GM12878 (cell line): ENCODE results near the gene THBS1. TPM values are rescaled to one million over a fixed set of nuclear protein-coding genes. Genes with fewer than 3 reads are reported as not detected.

ENCODE experiments used
- ATAC-seq: fragments of 200-7000 bp; cut with Tn5 transposase; 3 replicates; pipeline ENCODE4 v1.9.1; 2020; ENCODE audit warnings: mild to moderate bottlenecking, moderate library complexity
- BruUV-seq: library from RNA; stranded (reverse); fragments of 400-500 nt; replicated peaks from 2 replicates; lab custom pipeline; 2021; lab: Mats Ljungman, UMichigan
- CTCF ChIA-PET: fragments of 300-600 bp; sonication (Branson Sonifier 250); formaldehyde crosslinking; extraction: SDS; loops from one replicate; lab custom pipeline; 2021; ENCODE audit warnings: inconsistent platforms; lab: Yijun Ruan, JAX
- POLR2A ChIA-PET: fragments of 350-600 bp; formaldehyde crosslinking; extraction: SDS; loops from one replicate; lab custom pipeline; 2021; ENCODE audit warnings: inconsistent platforms; lab: Charles Lee
- RAD21 ChIA-PET: fragments of 300-600 bp; sonication (Branson Sonifier 250); formaldehyde crosslinking; loops from one replicate; lab custom pipeline; 2023; ENCODE audit warnings: antibody characterized with exemption; ENCODE audit not compliant: unreplicated experiment; lab: Charles Lee
- SMC1A ChIA-PET: fragments of 300-600 bp; sonication (Branson Sonifier 250); formaldehyde crosslinking; loops from one replicate; lab custom pipeline; 2023; ENCODE audit not compliant: unreplicated experiment, uncharacterized antibody; lab: Charles Lee
- DNase-seq: peaks from one replicate; pipeline ENCODE4 v3.0.0-alpha.2; 2011; ENCODE audit warnings: low read depth, low spot score
- FAIRE-seq: peaks from 3 replicates; lab custom pipeline; 2011; peaks lifted over from hg19 to GRCh38; lab: Jason Lieb, UNC
- H2AFZ ChIP-seq: 2 replicates; pipeline ENCODE4 v1.6.0; 2011; ENCODE audit warnings: low read depth, low read length, control low read depth; ENCODE audit not compliant: control insufficient read depth
- H3K27ac ChIP-seq: 2 replicates; pipeline ENCODE4 v1.5.1; 2011; ENCODE audit warnings: control low read depth; ENCODE audit not compliant: control insufficient read depth, insufficient read depth
- H3K27me3 ChIP-seq, 2 experiments: replicated peaks in 1 of 2; 2 replicates each; pipeline versions ENCODE4 v1.6.0 to v1.6.1; 2011; ENCODE audit warnings: low read length in 1 of 2; ENCODE audit not compliant: control insufficient read depth in 2 of 2, insufficient read depth in 2 of 2
- H3K36me3 ChIP-seq, 2 experiments: 2 replicates each; pipeline ENCODE4 v1.5.1; 2011; ENCODE audit warnings: low read length in 1 of 2; ENCODE audit not compliant: control insufficient read depth in 2 of 2, insufficient read depth in 2 of 2
- H3K4me1 ChIP-seq: 2 replicates; pipeline ENCODE4 v1.6.1; 2011; ENCODE audit warnings: mild to moderate bottlenecking, low read length, moderate library complexity, mixed read lengths; ENCODE audit not compliant: control insufficient read depth, insufficient read depth
- H3K4me2 ChIP-seq: 2 replicates; pipeline ENCODE4 v1.6.0; 2011; ENCODE audit warnings: control low read depth; ENCODE audit not compliant: control insufficient read depth, insufficient read depth
- H3K4me3 ChIP-seq: fragments of 200-600 bp; sonication (generic); 2 replicates; pipeline ENCODE4 v1.5.1; 2016
- H3K79me2 ChIP-seq: 2 replicates; pipeline ENCODE4 v1.6.0; 2011; ENCODE audit warnings: low read length; ENCODE audit not compliant: control insufficient read depth, insufficient read depth
- H3K9ac ChIP-seq: 2 replicates; pipeline ENCODE4 v1.8.0; 2011; ENCODE audit warnings: low read length, control low read depth, mixed read lengths; ENCODE audit not compliant: control insufficient read depth, insufficient read depth
- H3K9me3 ChIP-seq: replicated peaks from 3 replicates; pipeline ENCODE4 v1.5.1; 2011; ENCODE audit warnings: mild to moderate bottlenecking, low read length; ENCODE audit not compliant: control insufficient read depth, insufficient read depth
- H4K20me1 ChIP-seq: 2 replicates; pipeline ENCODE4 v1.6.0; 2011; ENCODE audit not compliant: control insufficient read depth, insufficient read depth
- CBX5 ChIP-seq: sonication (generic); IDR thresholded peaks from 2 replicates; pipeline ENCODE4 v1.6.1; 2016; ENCODE audit warnings: low read depth, moderate library complexity, mild to moderate bottlenecking, inconsistent platforms
- CREB1 ChIP-seq: IDR thresholded peaks from 2 replicates; pipeline ENCODE4 v1.6.1; 2012; ENCODE audit warnings: low read depth, mild to moderate bottlenecking, inconsistent platforms
- FOS ChIP-seq: IDR thresholded peaks from 3 replicates; pipeline ENCODE4 v1.6.1; 2011; ENCODE audit warnings: borderline replicate concordance; ENCODE audit not compliant: insufficient read length; ENCODE audit errors: extremely low read depth
- HCFC1 ChIP-seq: fragments of 150-350 bp; IDR thresholded peaks from 2 replicates; pipeline ENCODE4 v1.6.1; 2014; ENCODE audit warnings: low read length
- HDAC6 ChIP-seq: fragments of 200-600 bp; sonication (generic); IDR thresholded peaks from one replicate; pipeline ENCODE4 v1.8.0; 2017; ENCODE audit warnings: antibody characterized with exemption; ENCODE audit not compliant: unreplicated experiment
- KAT2A ChIP-seq: conservative IDR thresholded peaks from 2 replicates; pipeline ENCODE4 v1.6.1; 2011; ENCODE audit warnings: low read depth, low read length; ENCODE audit not compliant: control insufficient read depth
- NFYA ChIP-seq: IDR thresholded peaks from 2 replicates; pipeline ENCODE4 v1.6.1; 2011; ENCODE audit warnings: low read depth, mild to moderate bottlenecking, low read length, improper control_type of control experiment, borderline replicate concordance
- NR2C1 ChIP-seq: fragments of 450-650 bp; IDR thresholded peaks from 2 replicates; pipeline ENCODE4 v1.6.1; 2017; ENCODE audit warnings: antibody characterized with exemption, mild to moderate bottlenecking, moderate library complexity
- NR2C2 ChIP-seq: IDR thresholded peaks from 2 replicates; pipeline ENCODE4 v1.6.1; 2011; ENCODE audit warnings: borderline replicate concordance, low read depth; ENCODE audit not compliant: control insufficient read depth, insufficient read length
- RUNX3 ChIP-seq: IDR thresholded peaks from 2 replicates; pipeline ENCODE4 v1.6.1; 2012; ENCODE audit warnings: low read length, inconsistent platforms
- ZBTB40 ChIP-seq: fragments of 450-650 bp; IDR thresholded peaks from 2 replicates; pipeline ENCODE4 v1.6.1; 2016; ENCODE audit warnings: mild to moderate bottlenecking, moderate library complexity, borderline replicate concordance
- ZNF217 ChIP-seq: fragments of 450-650 bp; IDR thresholded peaks from 2 replicates; pipeline ENCODE4 v1.6.1; 2017; ENCODE audit warnings: antibody characterized with exemption, mild to moderate bottlenecking
- WGBS: methylation state at CpG from one replicate; pipeline ENCODE4 v1.1.6; 2016; ENCODE audit warnings: low lambda C conversion rate; ENCODE audit not compliant: insufficient replicate concordance, insufficient coverage; ENCODE audit errors: missing lambda C conversion rate; 5-methylcytosine and 5-hydroxymethylcytosine counted together
- in situ Hi-C: fragments of 300-500 bp; cut with MboI; formaldehyde crosslinking; loops from 9 replicates; pipeline ENCODE4 v1.14.3; 2018; ENCODE audit warnings: mixed read lengths
- intact Hi-C: fragments of 100-400 bp; cut with micrococcal nuclease; formaldehyde crosslinking; loops from one replicate; pipeline ENCODE4 v1.14.2; 2022; ENCODE audit not compliant: unreplicated experiment
- polyA plus RNA-seq, 11 experiments: library from polyadenylated mRNA; depleted of rRNA in 4 of 11; unstranded in 6 of 11; stranded (reverse) in 5 of 11; fragments of >200 nt; fragmentation: Nextera tagmentation in 4 of 11; fragmentation: Illumina TruSeq in 1 of 11; extraction: Ambion mirVana in 4 of 11; extraction: Trizol in 1 of 11; gene quantifications; 1 replicate in 1 of 11; 2 replicates in 10 of 11; pipeline versions ENCODE4 v1.2.1 to v1.2.3, GENCODE V29; 2011 to 2016; ENCODE audit warnings: inconsistent platforms in 2 of 11, missing spikeins in 2 of 11, low read depth in 1 of 11
- total RNA-seq, 4 experiments: library from RNA; depleted of rRNA in 3 of 4; stranded (reverse); fragments of >200 nt in 3 of 4; fragmentation: Illumina TruSeq in 1 of 4; extraction: Trizol in 1 of 4; gene quantifications; 2 replicates each; pipeline versions ENCODE4 v1.2.1 to v1.2.3, GENCODE V29; 2013 to 2021
- TF ChIP-seq, protein P1 (sequence below): fragments of 450-650 bp; IDR thresholded peaks from 2 replicates; pipeline ENCODE4 v1.6.1; 2016; ENCODE audit warnings: mild to moderate bottlenecking
- TF ChIP-seq, protein P2 (sequence below): fragments of 450-650 bp; IDR thresholded peaks from 2 replicates; pipeline ENCODE4 v1.6.1; 2017; ENCODE audit warnings: mild to moderate bottlenecking
- TF ChIP-seq, protein P3 (sequence below): fragments of 150-350 bp; IDR thresholded peaks from 2 replicates; pipeline ENCODE4 v1.6.1; 2016; ENCODE audit warnings: low read depth, low read length

THBS1 gene
- total and polyA plus RNA-seq, 10 of the 15 experiments (the other 5 are each of a cell fraction or from before 2014, with no cell fraction given): under 0.01 to 1.5 (median 0.23) TPM; not detected in 3

DNA sequence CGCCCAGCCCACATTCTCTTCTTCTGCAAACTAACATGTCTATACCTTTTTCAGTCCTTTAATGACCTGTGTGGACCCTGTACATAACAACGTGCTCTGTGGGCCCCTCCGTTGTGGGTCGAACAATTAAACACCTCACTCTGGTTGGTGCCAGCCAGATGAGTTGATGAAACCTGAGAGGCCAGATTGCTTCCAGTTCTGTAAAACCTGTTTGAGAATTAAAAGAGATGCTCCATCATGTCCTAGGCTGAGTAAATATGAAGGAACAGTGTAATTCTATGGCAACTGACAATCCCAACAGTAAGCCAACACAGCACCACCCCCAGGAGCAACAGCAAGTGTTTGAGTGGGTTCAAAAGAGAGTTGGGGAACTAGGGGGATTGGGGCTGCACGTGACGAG is 5.7 kb upstream of the THBS1 start:
- Histone ChIP-seq H2AFZ (no peak overlapping the region), H3K9me3 (no peaks in the 10 kb centered on the region; the same call in 2 of the 3 replicates), H4K20me1 (no peaks in the 10 kb centered on the region), H3K4me2 (no peak overlapping the region), H3K27ac (no peak overlapping the region), H3K4me1 (no peaks in the 10 kb centered on the region), H3K79me2 (no peaks in the 10 kb centered on the region), H3K27me3 (peaks cover 0 to 3% of the 10 kb centered on the region in 2 experiments; a peak in 1 of 4 replicates), H3K9ac (no peak overlapping the region), H3K36me3 (no peaks in the 10 kb centered on the region), H3K4me3 (no peak overlapping the region)
- BruUV-seq: no TSS peak
- ChIA-PET CTCF (no interaction called here), RAD21 (no interaction called here), SMC1A (no interaction called here), POLR2A (no interaction called here)
- intact Hi-C loops: no loop called here
- ATAC-seq (no peak), DNase-seq (no peak), FAIRE-seq (no peak)
- WGBS: 31% methylated on average over 6 of the region's 6 CpGs
- in situ Hi-C loops: loop anchor here (25.0 kb wide), 1 partner anchor 763 kb away; no protein-coding TSS in a partner anchor
- TF ChIP-seq, protein P1, sequence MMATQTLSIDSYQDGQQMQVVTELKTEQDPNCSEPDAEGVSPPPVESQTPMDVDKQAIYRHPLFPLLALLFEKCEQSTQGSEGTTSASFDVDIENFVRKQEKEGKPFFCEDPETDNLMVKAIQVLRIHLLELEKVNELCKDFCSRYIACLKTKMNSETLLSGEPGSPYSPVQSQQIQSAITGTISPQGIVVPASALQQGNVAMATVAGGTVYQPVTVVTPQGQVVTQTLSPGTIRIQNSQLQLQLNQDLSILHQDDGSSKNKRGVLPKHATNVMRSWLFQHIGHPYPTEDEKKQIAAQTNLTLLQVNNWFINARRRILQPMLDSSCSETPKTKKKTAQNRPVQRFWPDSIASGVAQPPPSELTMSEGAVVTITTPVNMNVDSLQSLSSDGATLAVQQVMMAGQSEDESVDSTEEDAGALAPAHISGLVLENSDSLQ: no peak
- TF ChIP-seq, protein P2, sequence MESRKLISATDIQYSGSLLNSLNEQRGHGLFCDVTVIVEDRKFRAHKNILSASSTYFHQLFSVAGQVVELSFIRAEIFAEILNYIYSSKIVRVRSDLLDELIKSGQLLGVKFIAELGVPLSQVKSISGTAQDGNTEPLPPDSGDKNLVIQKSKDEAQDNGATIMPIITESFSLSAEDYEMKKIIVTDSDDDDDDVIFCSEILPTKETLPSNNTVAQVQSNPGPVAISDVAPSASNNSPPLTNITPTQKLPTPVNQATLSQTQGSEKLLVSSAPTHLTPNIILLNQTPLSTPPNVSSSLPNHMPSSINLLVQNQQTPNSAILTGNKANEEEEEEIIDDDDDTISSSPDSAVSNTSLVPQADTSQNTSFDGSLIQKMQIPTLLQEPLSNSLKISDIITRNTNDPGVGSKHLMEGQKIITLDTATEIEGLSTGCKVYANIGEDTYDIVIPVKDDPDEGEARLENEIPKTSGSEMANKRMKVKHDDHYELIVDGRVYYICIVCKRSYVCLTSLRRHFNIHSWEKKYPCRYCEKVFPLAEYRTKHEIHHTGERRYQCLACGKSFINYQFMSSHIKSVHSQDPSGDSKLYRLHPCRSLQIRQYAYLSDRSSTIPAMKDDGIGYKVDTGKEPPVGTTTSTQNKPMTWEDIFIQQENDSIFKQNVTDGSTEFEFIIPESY: no peak
- TF ChIP-seq HCFC1 (no peak), RUNX3 (no peak), ZNF217 (no peak), CBX5 (no peak), ZBTB40 (no peak), NR2C2 (no peak), NR2C1 (no peak), CREB1 (no peak), KAT2A (no peak), FOS (no peak), NFYA (no peak), HDAC6 (no peak)
- TF ChIP-seq, protein P3, sequence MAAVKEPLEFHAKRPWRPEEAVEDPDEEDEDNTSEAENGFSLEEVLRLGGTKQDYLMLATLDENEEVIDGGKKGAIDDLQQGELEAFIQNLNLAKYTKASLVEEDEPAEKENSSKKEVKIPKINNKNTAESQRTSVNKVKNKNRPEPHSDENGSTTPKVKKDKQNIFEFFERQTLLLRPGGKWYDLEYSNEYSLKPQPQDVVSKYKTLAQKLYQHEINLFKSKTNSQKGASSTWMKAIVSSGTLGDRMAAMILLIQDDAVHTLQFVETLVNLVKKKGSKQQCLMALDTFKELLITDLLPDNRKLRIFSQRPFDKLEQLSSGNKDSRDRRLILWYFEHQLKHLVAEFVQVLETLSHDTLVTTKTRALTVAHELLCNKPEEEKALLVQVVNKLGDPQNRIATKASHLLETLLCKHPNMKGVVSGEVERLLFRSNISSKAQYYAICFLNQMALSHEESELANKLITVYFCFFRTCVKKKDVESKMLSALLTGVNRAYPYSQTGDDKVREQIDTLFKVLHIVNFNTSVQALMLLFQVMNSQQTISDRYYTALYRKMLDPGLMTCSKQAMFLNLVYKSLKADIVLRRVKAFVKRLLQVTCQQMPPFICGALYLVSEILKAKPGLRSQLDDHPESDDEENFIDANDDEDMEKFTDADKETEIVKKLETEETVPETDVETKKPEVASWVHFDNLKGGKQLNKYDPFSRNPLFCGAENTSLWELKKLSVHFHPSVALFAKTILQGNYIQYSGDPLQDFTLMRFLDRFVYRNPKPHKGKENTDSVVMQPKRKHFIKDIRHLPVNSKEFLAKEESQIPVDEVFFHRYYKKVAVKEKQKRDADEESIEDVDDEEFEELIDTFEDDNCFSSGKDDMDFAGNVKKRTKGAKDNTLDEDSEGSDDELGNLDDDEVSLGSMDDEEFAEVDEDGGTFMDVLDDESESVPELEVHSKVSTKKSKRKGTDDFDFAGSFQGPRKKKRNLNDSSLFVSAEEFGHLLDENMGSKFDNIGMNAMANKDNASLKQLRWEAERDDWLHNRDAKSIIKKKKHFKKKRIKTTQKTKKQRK: no peak
